ENCODE data around the gene LDLRAD3.

Gene LDLRAD3

GRCh38 chr11:36054628-36055027, 110.8 kb downstream of the LDLRAD3 start:
- in situ Hi-C loops (cut with MboI; ENCODE audit: low pct_unique_long_range_greater_than_20kb, low sequenced_read_pairs), result no loop called here
- DNase-seq, result no peak

GRCh38 chr11:36056160-36056751, 112.4 kb downstream of the LDLRAD3 start:
- in situ Hi-C loops (cut with MboI; ENCODE audit: low pct_unique_long_range_greater_than_20kb, low sequenced_read_pairs), result no loop called here

GRCh38 chr11:36057379-36058042, 113.6 kb downstream of the LDLRAD3 start:
- no peak for DNase-seq
- in situ Hi-C loops (cut with MboI; ENCODE audit: low pct_unique_long_range_greater_than_20kb, low sequenced_read_pairs), result no loop called here

More at GRCh38 chr11:36056160-36056751, 112.4 kb downstream of the LDLRAD3 start:
- DNase-seq, result peak; percentile 32

- in situ Hi-C loops (cut with MboI; ENCODE audit: low pct_unique_long_range_greater_than_20kb, low sequenced_read_pairs), result no loop called here
- DNase-seq, result no peak
These were observed 115.8 kb downstream of the LDLRAD3 start for GRCh38 chr11:36059660-36060059.

- no peak for DNase-seq
- in situ Hi-C loops (cut with MboI; ENCODE audit: low pct_unique_long_range_greater_than_20kb, low sequenced_read_pairs), result no loop called here
These were observed 117.1 kb downstream of the LDLRAD3 start for GRCh38 chr11:36060926-36061325.

GRCh38 chr11:36061471-36061870, 117.6 kb downstream of the LDLRAD3 start:
- DNase-seq, result no peak
- in situ Hi-C loops (cut with MboI; ENCODE audit: low pct_unique_long_range_greater_than_20kb, low sequenced_read_pairs), result no loop called here

- DNase-seq, result no peak
- in situ Hi-C loops (cut with MboI; ENCODE audit: low pct_unique_long_range_greater_than_20kb, low sequenced_read_pairs), result no loop called here
These were observed 119.0 kb downstream of the LDLRAD3 start for GRCh38 chr11:36062796-36063365.

DNA sequence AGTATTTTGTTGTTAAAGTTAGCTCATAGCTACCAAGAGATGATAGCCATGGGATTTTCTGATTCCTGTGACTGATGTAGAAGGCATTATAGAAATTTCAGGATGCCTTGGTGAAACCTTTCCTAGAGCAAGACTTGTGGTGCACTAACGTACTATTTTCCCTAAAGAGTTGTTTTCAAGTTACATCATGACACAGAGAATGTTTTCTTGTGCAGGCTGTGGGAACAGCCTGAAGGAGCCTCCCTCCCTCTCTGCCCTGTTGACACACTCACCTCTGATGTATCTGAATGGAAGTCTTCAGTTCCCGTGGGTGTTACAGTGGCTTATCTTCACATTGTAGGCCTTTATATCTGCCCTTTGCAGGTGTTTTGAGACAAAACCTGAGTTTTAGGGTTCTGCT, 121.6 kb downstream of the LDLRAD3 start:
- no peak for DNase-seq
- in situ Hi-C loops (cut with MboI; ENCODE audit: low pct_unique_long_range_greater_than_20kb, low sequenced_read_pairs), result no loop called here

DNA sequence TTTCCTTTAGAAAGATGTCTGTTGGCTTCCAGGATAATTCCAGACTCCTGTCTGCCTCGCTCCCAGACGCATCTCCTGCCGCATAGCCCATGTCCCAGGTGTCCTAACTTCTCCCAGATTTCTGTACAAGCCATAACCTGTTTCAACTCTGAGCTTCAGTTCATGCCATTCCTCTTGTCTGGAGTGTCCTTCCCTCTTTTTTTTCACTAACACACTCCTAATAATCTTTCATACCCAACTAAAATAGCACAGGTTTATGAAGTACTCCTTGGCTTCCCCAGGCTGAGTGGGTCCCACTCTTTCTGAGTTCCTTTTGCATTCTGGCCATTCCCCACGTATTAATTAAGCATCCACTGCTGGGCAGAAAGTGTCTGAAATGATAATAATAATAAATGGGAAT, 123.0 kb downstream of the LDLRAD3 start:
- no peak for DNase-seq
- in situ Hi-C loops (cut with MboI; ENCODE audit: low pct_unique_long_range_greater_than_20kb, low sequenced_read_pairs), result no loop called here

DNA sequence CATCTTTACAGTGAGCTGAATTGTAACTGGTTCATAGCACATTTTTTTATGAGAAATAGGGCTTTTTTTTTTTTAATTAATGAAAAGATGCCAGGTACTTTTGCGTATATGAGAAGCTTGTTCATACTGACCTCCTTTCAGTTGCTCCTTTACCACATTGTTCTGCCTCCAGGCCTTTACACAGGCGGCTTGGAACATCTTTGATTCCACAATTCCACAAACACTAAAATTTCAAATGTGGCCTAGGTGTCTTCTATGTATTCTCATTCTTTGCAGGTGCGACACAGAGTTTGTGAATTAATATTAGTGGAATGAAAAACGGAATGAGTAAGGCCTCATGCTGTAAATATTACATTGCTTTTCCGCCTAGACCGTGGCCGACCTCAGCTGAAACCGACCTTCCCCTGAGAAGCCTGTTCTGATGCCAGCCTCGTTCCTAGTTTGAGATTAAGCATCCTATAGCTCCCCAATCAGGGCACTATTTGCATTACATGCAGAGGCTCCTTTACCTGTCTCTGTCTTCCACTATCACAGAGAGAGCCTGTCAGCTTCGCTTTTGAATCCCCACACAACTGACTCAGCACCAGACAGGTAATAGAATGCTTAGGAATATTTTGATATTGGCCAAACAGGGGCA, 125.8 kb downstream of the LDLRAD3 start:
- in situ Hi-C loops (cut with MboI; ENCODE audit: low pct_unique_long_range_greater_than_20kb, low sequenced_read_pairs), result no loop called here
- no peak for DNase-seq

- in situ Hi-C loops (cut with MboI; ENCODE audit: low pct_unique_long_range_greater_than_20kb, low sequenced_read_pairs), result no loop called here
- DNase-seq, result no peak
These were observed 126.5 kb downstream of the LDLRAD3 start for GRCh38 chr11:36070213-36070953.

DNA sequence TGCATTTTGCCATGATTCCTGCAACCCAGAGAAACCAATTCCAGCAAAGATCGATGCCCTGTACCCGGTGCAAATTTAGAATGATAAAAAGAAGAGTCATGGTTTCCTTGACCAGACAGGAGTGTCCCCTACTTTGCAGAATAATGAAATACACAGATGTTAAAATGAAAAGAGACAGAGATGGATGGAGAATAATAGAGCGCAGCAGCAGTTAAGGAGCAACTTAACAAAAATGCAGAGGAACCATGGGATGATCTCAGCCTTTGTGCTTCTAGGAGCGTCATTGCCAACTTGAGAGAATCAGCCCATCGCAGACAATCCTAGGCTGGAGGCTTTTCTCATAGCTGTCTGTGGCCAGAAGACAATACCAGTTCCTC, 127.1 kb downstream of the LDLRAD3 start:
- no peak for DNase-seq
- in situ Hi-C loops (cut with MboI; ENCODE audit: low pct_unique_long_range_greater_than_20kb, low sequenced_read_pairs), result no loop called here

GRCh38 chr11:36071917-36072500, 128.1 kb downstream of the LDLRAD3 start:
- in situ Hi-C loops (cut with MboI; ENCODE audit: low pct_unique_long_range_greater_than_20kb, low sequenced_read_pairs), result no loop called here
- no peak for DNase-seq

GRCh38 chr11:36073411-36074203, 129.7 kb downstream of the LDLRAD3 start:
- in situ Hi-C loops (cut with MboI; ENCODE audit: low pct_unique_long_range_greater_than_20kb, low sequenced_read_pairs), result no loop called here
- DNase-seq, result no peak

DNA sequence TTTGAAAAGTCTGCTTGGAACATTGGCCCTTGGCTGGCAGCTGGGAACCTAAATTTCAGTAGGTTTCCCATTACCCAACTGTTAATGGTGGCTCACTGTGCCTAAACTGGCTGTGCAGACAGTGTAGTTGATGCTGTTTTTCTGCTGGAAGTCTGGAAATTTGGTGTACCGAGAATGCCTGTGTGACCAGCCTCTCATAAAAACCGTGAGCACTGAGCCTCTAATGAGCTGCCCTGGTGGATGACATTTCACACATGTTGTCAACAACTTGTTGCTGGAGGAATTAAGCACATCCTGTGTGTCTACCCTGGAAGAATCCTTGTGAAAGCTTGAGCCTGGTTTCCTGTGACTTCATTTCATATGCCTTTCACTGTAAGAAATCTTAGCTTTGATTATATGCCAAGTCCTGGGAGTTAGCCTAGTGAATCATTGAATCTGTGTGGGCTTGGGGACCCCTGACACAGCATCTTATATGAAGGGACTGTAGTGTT, 131.1 kb downstream of the LDLRAD3 start:
- DNase-seq, result no peak
- in situ Hi-C loops (cut with MboI; ENCODE audit: low pct_unique_long_range_greater_than_20kb, low sequenced_read_pairs), result no loop called here

DNA sequence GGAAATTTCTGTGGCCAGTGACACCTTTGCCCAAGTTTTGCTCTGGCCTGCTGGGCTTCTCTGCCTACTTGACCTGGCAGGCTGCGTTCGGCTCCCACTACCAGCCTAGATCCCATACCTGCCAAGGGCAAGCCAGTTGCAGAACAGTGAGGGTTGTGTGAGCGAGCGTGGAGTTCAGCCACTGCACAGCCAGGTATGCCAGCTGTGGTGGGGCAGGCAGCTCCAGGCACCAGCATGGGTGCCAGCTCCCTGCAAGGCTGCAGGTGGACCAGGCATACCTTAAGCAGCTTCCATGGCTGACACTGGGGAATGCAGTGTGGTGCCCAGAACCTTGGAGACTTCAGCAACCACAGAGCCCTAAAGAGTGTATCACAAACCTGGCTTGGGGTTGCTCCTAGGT, 133.5 kb downstream of the LDLRAD3 start:
- DNase-seq, result no peak
- in situ Hi-C loops (cut with MboI; ENCODE audit: low pct_unique_long_range_greater_than_20kb, low sequenced_read_pairs), result no loop called here

DNA sequence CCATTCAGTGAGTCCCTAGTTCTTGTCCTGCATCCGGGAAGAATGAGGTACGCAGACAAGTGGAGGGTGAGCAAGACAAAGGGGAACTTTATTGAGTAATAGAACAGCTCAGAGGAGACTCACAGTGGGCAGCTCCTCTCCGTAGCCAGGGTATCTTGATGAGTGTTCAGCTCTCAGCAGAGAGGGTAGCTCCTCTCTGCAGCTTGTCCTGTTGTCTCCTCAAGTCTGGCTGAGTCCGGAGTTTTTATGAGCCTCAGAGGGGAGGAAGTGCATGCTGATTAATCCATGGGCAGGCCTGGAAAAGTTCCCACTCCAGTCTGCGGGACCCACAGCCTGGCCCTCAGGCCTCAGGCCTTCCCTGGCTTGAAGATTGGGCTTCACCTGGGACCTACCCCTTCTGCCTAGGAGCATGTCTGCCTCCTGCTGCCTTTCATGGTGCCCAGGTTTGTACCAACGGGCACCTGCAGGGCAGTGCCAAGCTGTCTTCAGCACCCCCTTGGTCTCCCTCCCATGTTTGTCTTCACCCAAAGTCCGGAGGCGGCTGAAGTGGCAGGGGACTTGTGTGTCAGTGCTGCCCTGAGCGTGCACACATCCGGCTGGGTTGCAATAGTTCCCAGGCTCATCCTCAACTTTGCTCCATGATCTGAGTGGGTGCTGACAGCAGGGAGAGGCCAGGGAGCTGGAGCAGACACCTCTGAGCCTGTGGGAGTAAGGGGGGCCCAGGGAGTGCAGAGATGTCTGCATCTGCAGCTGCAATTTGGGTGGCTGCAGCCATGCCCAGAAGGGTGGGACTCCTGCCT, 134.2 kb downstream of the LDLRAD3 start:
- in situ Hi-C loops (cut with MboI; ENCODE audit: low pct_unique_long_range_greater_than_20kb, low sequenced_read_pairs), result no loop called here
- DNase-seq, result no peak

- DNase-seq, result no peak
- in situ Hi-C loops (cut with MboI; ENCODE audit: low pct_unique_long_range_greater_than_20kb, low sequenced_read_pairs), result no loop called here
These were observed 134.8 kb downstream of the LDLRAD3 start for GRCh38 chr11:36078686-36079055.

Data from KBM-7 (cell line).